ENCODE data around the gene FYB2.
"Not testable (repeated sequence)": the region's sequence is repeated elsewhere in the genome, so short reads cannot be mapped to it uniquely, and the experiment has no call there.

FYB2 gene

GRCh38 chr1:56788102-56788501 lies 31.1 kb downstream of the FYB2 start:
- no peak for DNase-seq

- no peak for DNase-seq
These were observed 31.9 kb downstream of the FYB2 start for GRCh38 chr1:56787330-56787729.

- no peak for DNase-seq
These were observed 36.4 kb downstream of the FYB2 start for GRCh38 chr1:56782773-56783172.

GRCh38 chr1:56780826-56781225 lies 38.4 kb downstream of the FYB2 start:
- DNase-seq: no peak

- DNase-seq: no peak
These were observed 39.0 kb downstream of the FYB2 start for GRCh38 chr1:56780128-56780750.

GRCh38 chr1:56777972-56778371 lies 41.2 kb downstream of the FYB2 start:
- no peak for DNase-seq

GRCh38 chr1:56774732-56775131 lies 44.5 kb downstream of the FYB2 start:
- DNase-seq: not testable (repeated sequence)

GRCh38 chr1:56774067-56774609 lies 45.1 kb downstream of the FYB2 start:
- DNase-seq: no peak

- DNase-seq: no peak
These were observed 45.7 kb downstream of the FYB2 start for GRCh38 chr1:56773341-56774066.

- no peak for DNase-seq
These were observed 47.5 kb downstream of the FYB2 start for GRCh38 chr1:56771717-56772116.

GRCh38 chr1:56758794-56759193 lies 60.4 kb downstream of the FYB2 start:
- DNase-seq: no peak

GRCh38 chr1:56758135-56758534 lies 61.1 kb downstream of the FYB2 start:
- DNase-seq: no peak

GRCh38 chr1:56755911-56756310 lies 63.3 kb downstream of the FYB2 start:
- no peak for DNase-seq

- no peak for DNase-seq
These were observed 64.3 kb downstream of the FYB2 start for GRCh38 chr1:56754708-56755479.

- DNase-seq: no peak
These were observed 74.0 kb downstream of the FYB2 start for GRCh38 chr1:56745231-56745630.

- DNase-seq: no peak
These were observed 90.2 kb downstream of the FYB2 start for GRCh38 chr1:56728964-56729363.

GRCh38 chr1:56726706-56727105 lies 92.5 kb downstream of the FYB2 start:
- no peak for DNase-seq

- no peak for DNase-seq
These were observed 100.0 kb downstream of the FYB2 start for GRCh38 chr1:56719171-56719570.

- no peak for DNase-seq
These were observed 104.0 kb downstream of the FYB2 start for GRCh38 chr1:56715156-56715555.

GRCh38 chr1:56713112-56713511 lies 106.1 kb downstream of the FYB2 start:
- DNase-seq: no peak

- no peak for DNase-seq
These were observed 107.1 kb downstream of the FYB2 start for GRCh38 chr1:56712150-56712549.

GRCh38 chr1:56710646-56711045 lies 108.6 kb downstream of the FYB2 start:
- DNase-seq: no peak

- no peak for DNase-seq
These were observed 109.2 kb downstream of the FYB2 start for GRCh38 chr1:56709995-56710394.

Measured in DMS 273 treated with DMSO at 0.1 percent for 48 hours (cell line).